Measurements from ENCODE around the gene FRK.
"Not testable (repeated sequence)": the region's sequence is repeated elsewhere in the genome, so short reads cannot be mapped to it uniquely, and the experiment has no call there.

FRK gene

GRCh38 chr6:115891750-115892149 lies 168.9 kb downstream of the FRK start:
- no peak overlapping the region for H3K4me3 ChIP-seq (ENCODE audit: low read depth, low read length)
- no peak for TF ChIP-seq CTCF (IDR thresholded peaks at IDR 0.05; ENCODE audit: borderline replicate concordance, insufficient read depth, low read depth, low read length)

- TF ChIP-seq CTCF (IDR thresholded peaks at IDR 0.05; ENCODE audit: borderline replicate concordance, insufficient read depth, low read depth, low read length) = no peak
- no peak overlapping the region for H3K4me3 ChIP-seq (ENCODE audit: low read depth, low read length)
Measured at GRCh38 chr6:115891111-115891669, 169.5 kb downstream of the FRK start.

- TF ChIP-seq CTCF (IDR thresholded peaks at IDR 0.05; ENCODE audit: borderline replicate concordance, insufficient read depth, low read depth, low read length) = no peak
- H3K4me3 ChIP-seq (ENCODE audit: low read depth, low read length) = no peak overlapping the region
Measured at GRCh38 chr6:115890238-115890637, 170.5 kb downstream of the FRK start.

- H3K4me3 ChIP-seq (ENCODE audit: low read depth, low read length) = not testable (repeated sequence)
Measured at GRCh38 chr6:115888687-115889470, 171.8 kb downstream of the FRK start.

GRCh38 chr6:115887891-115888290 lies 172.8 kb downstream of the FRK start:
- no peak for TF ChIP-seq CTCF (IDR thresholded peaks at IDR 0.05; ENCODE audit: borderline replicate concordance, insufficient read depth, low read depth, low read length)
- no peak overlapping the region for H3K4me3 ChIP-seq (ENCODE audit: low read depth, low read length)

- no peak for TF ChIP-seq CTCF (IDR thresholded peaks at IDR 0.05; ENCODE audit: borderline replicate concordance, insufficient read depth, low read depth, low read length)
- no peak overlapping the region for H3K4me3 ChIP-seq (ENCODE audit: low read depth, low read length)
Measured at GRCh38 chr6:115885636-115886366, 174.9 kb downstream of the FRK start.

- H3K4me3 ChIP-seq (ENCODE audit: low read depth, low read length) = no peak overlapping the region
- TF ChIP-seq CTCF (IDR thresholded peaks at IDR 0.05; ENCODE audit: borderline replicate concordance, insufficient read depth, low read depth, low read length) = no peak
Measured at GRCh38 chr6:115882771-115883170, 177.9 kb downstream of the FRK start.

Data from GM12875 (cell line).